Stimulated activated CD8-positive, alpha-beta memory T cell treated with anti-CD3 and anti-CD28 coated beads, Interleukin-12 subunit alpha, Interleukin-12 subunit beta, amount 100 ng/mL, for 1 hour (primary cell): Measurements from ENCODE around the gene IER5L.
"Not testable (repeated sequence)": the region's sequence is repeated elsewhere in the genome, so short reads cannot be mapped to it uniquely, and the experiment has no call there.

Experiments used
- DNase-seq: peaks from one replicate; pipeline ENCODE4 v3.0.0-alpha.2; 2020; ENCODE audit warnings: low read depth

Gene IER5L

DNA sequence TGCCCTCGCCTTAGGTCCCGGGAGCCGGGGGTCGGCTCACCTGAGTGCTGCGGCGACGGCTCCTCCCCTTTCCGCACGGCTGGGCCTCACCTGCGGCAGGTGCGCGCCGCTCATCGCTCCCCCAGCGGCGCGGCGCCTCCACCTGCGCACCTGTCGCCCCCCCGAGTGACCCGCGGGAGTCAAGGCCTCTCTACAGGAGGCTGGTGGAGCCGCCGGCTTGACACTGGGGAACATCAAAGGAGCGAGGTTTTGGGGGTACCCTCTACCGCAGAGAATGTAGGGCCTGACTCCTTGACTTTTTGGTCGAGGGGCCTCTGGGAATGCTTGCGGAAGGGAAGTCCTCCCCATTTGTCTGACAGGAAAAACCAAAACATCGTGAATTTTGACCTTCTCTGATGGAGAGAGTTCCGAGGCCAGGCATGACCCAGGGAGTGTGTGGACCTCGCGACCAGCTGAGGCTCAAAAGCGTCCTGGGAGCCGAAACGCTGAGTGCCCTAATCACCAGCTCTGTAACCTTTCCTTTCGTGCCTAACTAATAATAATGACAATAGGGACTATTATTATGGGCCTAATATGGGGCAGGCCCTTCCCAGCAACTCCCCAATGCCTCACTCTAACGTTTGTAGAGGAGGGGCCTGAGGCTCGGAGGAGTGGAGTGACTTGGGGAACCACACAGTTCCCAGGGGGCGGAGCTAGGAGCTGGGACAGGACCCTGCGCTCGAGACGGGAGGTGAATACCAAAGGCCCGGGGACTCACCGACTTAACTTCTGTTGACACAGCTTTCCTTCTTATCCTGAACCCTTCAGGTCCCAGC lies 714 bp upstream of the IER5L start:
- no peak for DNase-seq

DNA sequence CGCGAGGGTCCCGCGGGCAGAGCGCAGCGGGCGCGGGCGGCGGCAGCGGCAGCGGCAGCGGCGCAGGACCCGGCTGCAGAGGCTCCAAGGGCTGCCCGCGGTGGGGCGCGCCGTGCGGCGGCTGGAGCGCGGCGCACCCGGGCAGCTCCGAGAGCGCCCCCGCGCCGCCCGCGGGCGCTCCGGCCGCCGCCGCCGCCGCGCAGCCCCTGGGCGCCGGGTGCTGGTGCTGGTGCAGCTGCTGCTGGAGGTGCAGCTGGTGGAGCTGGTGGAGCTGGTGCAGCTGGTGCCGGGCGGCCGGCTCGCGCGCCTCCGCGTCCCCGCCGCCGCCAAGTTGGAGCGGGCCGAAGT lies 644 bp downstream of the IER5L start:
- DNase-seq: no peak

DNA sequence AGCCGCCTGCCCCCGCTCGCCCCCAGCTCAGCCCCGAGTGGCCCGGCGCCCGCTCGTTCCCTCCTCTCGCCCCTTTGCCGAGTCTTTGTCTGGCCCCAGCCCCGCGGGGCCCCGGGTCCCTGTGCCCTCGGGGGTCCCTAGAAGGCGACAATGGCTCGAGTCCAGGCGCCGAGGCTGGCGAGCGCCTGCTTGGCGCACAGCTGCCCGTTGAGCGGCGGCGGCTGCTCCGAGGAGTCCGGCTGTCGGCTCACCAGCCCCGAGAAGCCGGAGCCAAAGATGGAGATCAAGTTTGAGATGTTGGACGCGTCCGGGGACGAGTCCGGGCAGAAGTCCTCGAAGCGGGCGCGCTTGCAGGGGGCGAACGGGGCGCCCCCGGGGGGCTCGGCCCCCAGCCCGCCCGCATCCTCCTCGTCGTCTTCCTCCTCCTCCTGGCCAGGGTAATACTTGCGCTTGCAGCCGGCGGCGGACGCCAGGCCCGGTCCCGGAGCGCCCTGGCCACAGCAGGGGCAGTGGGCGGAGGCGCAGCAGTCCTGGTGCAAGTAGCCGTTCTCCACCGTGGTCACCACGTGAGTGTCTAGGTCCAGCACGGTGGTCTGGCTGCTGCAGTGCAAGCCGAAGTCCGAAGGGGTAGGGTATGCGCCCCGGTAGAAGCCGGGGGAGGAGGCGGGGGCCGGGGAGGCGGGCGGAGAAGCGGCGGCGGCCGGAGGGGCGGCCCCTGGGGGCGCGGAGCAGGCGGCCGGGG lies 1.2 kb downstream of the IER5L start:
- DNase-seq: no peak

DNA sequence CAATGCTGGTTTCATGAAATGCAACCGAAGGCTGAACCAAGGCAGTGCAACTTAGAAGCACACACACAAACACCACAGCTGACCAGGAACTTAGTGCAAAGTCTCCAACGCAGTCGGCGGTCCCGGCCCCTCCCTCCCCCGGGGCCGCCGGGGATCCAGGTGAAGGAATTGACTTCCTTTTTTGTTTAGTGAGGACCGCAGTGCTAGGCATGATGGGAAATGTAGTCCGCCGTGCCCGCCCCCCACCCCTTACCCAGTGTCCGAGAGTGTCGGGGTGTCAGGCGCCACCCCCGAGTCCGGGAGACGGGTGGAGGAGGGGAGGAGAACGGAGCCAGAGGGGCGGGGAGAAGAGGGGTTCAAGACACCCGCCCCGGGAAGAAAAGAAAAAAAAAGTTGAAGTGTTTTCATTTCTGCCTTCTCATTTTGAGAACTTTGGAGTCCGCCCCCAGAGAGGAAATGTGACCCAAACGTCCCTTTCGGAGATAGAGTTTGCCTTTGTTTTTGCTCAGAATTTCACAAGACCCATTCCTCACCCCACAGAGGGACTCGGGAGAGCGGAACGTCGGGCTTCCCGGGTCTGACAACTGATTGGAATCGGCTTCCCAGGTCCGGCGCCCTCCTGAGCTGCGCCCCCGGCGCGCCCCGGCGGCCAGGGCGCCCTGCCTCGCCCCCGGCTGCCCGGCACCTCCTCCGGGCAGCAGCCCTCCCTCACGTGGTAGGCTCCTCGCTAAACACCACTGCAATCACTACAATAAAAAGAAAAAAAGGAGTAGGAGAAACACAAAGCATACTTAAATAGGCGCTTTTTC lies 2.0 kb downstream of the IER5L start:
- DNase-seq: no peak

DNA sequence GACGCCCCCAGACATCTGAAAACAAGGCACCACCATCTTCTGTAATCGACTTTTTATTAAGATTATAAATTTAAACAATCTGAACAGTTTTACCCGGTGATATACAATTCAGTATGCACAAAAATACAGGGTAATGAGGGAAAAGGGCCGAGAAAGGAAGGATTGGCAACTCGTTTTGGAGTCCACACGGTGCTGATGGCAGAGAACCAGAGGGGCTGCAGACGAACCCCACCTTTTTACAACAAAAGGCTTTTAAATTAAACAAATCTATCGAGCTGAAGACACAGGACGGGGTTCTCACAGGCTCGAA lies 2.6 kb downstream of the IER5L start:
- DNase-seq: no peak

DNA sequence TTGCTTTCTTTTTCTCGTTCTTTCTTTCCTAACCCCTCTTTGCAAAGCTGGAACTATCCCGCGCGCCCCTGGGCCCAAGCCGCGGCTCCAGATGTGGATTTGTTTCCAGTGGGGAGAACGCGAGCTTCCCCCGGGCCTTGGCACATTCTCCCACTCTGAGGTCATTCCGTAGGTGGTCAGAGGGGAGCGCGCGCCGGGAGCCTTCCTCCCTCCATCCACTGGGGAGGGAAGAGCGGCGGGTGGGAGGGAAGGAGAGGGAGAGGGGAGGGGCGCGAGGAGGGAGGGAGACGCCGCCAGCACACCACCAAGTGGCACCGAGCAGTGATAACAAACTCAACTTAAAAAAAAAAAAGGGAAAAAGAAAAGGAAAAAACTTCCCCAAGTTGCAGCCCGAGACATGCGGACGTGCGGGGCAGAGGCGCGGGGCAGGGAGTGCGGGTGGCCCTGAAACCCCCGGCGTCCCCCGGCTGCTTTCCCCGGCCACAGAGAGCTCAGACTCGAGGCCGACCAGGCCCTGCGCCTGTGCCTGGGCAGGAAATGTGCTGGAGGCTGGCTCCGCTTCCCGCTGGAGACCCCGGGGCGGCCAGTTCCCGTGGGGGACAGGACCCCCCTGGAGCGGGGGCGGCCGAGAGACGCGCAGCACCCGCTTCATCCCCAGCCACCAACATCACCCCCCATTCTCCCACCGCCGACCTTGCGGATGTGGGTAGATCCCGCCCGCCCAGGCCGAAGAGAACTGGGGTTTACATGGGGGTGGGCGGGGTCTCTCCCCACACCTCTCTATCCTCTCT lies 3.1 kb downstream of the IER5L start:
- DNase-seq: no peak

DNA sequence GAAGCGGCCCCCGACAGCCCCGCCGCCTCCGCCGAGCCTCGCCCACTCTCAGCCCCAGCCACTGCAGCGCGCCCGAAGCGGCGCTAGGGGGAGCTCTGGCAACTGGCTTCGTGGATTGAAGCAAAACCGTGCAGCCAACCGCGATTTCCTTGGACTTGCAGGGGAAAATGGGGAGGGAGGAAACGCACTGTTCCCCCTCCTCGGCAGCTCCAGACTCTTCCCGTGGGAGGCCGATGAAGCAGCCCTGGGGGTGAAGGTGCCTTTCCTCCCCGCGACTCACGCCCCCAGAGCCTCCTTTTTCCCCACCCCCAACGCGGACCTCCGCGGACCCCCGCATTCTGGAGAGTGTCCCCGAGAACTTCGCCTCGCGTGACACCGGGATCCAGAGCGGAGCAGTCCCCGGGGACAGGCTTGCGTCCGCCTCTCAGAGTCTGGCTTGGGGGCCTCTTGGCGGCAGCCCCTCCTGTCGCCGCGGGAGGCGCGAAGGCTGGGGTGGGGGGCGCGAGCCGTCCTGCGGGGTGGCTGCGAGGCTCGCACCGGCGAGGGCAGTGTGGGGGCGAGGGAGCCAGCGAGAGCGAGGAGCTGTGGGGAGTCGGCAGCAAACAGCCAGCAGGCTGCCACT lies 3.8 kb downstream of the IER5L start:
- DNase-seq: peak; percentile 72

DNA sequence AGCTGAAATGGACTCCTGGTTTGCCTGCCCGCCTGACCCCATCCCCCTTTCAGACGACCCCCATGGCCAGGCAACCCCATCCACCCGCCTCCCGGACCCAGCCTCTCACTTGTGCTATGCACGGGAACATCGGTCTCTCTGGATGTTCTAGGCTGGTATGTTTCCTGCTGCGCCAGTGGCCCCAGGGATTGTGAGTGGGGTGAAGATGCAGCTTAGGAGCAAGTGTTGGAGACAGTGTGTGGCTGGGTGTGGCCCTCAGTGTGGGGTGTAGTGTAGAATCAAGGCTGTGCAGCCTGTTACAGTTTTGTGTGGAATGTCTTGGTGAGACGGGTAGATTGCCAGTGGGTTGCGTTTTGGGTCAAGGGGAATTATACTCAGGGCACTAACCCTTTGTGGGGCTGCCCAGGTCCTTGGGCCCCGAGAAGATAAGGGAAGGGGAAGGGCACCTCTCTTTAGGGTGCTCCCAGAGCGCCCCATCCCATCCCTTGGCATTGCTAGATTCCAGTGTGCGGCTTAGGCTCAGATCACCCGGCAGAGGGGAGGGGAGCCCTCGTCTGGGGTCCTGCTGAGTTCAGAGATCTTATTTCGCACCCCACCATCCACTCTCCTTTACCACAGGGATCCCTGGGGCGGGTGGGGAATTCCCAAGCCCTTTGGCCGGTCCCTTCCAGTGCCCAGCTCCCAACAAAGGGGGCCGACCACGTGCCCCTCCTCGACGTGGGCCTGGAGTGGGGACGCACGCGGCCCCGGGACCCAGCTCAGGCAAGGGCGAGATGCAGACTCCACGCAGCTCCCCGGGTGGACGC lies 4.6 kb downstream of the IER5L start:
- DNase-seq: no peak

DNA sequence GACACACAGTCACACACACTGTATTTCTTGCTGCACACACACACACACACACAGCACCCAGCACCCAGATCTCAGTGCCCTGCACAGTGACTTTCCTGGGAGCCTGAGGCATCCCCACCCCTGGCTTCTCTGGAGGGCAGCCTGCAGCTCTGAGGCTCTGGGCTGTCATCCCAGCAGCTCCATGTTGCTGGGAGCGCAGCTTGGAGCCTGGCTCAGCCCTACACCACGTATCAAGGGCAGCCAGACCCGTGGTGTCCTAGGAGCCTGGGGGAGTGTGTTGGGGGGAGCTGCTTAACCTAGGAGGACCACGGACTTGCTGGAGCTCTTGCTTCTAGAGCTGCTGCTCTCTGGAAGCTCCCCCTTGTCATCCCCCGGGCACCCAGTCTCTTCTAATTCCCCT lies 5.2 kb downstream of the IER5L start:
- DNase-seq: no peak

DNA sequence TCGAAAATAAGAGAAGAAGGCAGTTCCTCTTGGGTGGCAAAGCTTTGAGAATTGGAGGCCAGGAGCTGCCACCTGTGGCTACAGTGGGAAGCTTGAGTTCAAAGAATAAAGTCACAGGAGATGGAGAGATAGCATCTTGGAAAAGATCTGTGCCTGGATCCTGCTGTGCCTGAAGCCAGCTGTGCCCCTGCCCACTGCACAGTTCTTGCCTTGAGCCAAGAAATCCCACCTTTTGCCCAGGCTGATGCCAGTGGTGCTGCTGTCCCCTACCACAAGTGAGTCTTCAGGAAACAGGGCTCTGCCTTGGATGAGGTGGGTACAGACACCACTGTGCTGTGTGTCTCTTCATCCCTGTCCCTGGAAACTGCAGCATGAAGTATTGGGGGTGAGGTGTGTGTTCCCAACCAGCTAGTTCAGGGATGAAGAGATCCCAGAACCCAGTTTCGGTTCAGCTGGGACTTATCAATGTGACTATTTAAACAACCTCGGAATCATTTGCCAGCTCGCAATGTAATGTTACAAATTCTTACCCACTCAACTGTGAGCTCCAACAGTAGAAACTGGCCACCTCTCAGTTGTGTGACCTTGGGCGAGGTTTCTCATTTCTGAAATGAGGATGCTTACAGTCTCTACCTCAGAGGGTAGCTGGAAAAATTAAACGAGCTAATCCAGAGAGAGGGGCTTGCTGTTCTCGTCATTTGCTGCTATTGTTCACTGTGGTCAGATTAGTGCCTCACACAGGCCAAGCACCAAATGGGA lies 5.9 kb downstream of the IER5L start:
- no peak for DNase-seq

DNA sequence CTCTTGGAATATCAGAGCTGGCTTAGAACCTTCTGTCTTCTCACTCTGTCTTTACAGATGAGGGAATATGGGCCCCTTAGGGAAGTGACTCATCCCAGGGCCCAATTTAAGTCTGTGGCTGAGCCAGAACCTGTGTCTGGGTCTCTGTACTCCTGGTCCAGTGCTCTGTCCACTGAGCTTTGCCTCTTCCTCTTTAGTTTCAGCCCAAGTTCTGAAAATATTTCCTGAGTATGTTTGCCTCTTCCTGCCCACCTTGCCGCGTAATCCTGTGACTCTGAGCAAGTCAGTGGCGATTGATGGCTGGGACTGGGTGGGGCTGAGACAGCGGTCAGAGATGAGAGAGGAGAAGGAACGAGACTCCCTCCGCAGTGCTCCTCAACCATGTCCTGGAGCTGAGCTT lies 7.8 kb downstream of the IER5L start:
- DNase-seq: no peak

DNA sequence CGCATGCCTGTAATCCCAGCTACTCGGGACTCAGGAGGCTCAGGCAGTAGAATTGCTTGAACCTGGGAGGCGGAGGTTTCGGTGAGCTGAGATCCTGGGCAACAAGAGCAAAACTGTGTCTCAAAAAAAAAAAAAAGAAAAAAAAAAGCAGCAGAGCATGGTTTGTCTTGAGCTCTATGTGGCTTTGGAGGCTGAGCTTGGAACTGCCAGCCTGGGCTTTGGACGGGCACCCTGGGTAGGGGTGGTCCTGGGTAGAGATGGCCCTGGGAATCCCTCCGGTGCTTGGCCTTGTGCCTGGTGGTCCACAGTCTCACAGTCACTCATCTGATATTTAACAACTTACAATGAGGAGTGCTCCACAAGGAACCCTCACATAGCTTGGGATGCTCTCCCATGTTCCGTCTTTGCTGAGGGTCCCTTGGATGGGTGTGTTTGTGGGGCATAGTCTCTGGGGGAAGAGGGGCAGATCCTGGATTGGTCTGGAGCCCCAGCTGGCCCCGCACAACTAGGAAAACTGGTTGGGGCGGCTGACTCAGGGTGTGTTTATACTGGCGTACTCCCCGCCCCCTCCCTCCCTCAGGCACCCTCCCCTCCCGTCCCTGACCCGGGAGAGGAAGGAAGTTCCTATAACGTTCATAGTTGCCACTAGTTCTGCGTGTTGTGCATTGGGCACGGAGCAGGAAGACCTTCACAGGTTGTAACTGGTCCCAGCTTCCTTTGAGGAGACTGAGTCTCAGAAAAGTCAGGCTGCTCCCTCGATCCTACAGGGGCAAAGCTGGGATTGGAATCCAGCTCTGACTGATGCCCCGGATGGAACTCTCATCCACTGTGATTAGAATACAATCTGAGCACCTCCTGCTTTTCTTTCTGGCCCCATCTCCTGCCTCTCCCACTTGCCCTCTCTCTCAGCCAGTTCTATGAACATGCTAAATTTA lies 11.2 kb downstream of the IER5L start:
- DNase-seq: no peak

DNA sequence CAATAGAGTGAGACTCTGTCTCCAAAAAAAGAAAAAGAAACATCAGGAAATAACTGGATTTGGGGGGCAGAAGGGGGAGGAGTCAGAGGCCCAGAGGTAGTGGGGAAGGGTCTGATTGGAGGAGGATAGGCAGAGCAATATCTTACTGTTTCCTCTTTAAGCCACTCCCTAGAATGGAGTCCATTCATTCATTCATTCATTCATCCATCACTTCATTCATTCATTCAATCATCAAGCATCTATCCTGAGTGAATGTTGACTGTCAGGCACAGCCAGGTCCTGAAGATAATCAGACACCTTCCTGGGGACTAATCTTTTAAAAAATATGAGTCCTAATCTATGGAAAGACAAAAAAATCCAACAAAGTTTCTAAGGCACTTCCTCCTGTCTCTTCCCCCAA lies 12.9 kb downstream of the IER5L start:
- no peak for DNase-seq

DNA sequence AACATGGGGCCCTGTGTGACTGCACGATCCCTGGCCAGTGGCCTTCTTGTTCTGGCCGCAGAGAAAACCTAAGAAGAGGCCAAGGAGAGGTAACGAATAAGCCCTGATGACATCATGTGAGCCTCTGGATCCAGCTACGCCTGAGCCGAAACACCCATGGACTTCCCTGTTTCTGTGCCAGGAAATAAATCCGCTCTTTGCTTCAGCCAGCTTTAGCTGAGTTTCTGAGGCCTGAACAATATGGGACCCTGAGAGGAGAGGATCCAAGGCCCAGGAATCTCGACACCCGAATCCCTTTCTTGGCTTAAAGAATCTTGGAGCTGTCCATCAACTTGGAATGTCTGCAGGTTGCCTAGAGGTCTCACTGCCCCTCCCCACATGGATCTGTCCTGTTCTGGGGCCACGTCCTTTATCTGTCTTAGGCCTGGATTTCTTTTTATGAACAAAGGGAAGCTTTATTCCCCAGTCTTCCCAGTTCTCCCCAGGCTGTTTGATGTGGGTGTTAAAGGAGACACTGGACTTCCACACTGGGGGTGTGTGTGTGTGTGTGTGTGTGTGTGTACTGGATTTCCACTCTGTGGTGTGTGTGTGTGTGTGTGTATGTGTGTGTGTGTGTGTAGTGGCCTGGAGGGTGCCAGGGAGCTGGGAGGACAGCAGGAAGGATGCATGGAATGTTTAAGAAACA lies 13.7 kb downstream of the IER5L start:
- DNase-seq: no peak

DNA sequence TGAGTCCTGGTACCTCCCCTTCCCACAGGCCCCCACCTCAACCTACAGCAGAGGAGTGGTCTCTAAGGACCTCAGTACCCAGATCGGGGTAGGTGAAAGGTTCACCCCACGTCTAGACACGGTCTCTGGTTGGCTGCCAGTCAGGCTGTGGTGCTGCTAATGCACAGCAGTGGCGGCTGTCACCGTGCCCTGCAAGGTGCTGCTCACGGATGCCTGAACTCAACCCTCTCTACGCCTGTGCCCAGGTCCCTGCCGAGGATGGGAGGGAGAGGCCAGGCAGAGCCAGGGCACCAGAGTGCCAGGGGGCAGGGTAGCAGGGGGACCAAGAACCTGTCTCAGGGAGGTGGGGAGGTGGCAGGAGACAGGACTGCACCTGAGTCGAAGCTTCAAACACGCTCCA lies 14.3 kb downstream of the IER5L start:
- no peak for DNase-seq

DNA sequence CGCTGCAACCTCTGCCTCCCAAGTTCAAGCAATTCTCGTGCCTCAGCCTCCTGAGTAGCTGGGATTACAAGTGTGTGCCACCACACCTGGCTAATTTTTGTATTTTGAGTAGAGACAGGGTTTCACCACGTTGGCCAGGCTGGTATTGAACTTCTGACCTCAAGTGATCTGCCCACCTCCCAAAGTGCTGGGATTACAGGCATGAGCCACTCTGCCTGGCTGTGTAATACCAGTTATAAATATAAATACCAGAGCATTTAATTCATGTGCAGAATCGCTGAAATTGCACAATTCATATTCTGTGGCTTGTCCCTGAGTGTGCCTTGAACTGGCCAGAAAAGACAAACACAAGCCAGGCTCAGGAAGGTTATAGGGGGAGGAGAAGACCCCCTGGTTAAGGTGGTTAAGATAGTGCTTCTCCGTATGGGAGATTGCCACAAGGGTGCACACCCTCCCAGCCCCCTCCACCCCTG lies 14.8 kb downstream of the IER5L start:
- DNase-seq: not testable (repeated sequence)

DNA sequence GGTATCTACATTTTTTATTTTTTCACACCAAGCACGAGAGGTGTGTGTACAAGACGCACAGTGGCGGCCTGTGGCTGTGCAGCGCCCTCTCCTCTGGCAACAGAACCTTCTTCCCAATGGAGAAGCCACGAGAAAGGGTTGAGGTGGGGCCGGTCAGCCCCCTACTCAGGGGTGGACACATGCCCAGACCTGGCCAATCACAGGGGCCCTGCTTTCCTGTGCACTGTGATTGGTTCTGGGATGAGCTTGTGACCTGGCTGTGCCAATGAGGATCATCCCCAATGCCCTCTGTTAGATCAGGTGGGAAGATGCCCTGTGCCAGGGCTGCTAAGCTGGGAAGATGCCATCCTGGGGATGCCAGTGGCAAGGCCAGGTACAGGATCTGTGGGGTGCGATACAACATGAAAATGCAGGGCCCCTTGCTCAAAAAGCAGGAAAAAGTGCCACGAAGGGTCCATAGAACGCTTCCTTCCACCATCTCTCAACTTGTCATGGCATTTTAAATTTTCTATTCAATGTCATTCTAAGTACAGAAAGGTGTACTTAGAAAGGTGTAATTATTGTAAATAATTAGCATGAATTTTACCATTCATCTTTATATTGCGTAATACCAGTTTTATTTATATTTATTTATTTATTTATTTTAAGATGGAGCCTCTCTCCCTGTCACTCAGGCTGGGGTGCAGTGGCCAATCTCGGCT lies 15.4 kb downstream of the IER5L start:
- DNase-seq: no peak

DNA sequence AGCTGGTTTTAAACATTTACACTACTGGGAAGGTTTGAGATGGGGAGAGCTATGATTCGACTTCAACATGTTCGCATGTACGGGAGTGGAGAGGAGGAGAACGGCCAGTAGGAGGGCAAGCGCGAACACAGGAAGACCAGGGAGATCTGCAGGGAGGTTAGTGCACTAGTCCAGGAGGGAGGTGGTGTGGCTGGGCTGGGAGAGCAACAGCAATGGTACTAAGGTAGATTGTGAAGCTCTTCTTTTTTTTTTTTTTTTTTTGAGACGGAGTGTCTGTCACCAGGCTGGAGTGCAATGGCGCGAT lies 16.6 kb downstream of the IER5L start:
- no peak for DNase-seq
